Suprapubic skin (tissue), 4 donors: ENCODE data around the gene MPEG1. TPM values are rescaled to one million over a fixed set of nuclear protein-coding genes. Genes with fewer than 3 reads are reported as not detected.

Experiments used
- DNase-seq, 2 donors: peaks; one replicate each; pipeline ENCODE4 v3.0.0-alpha.2; 2019; ENCODE audit warnings: low spot score in 2 of 2
- H3K27ac ChIP-seq: fragments of 200-600 bp; sonication (generic); one replicate; pipeline ENCODE4 v1.5.1; 2019
- H3K27me3 ChIP-seq: fragments of 200-600 bp; sonication (generic); one replicate; pipeline ENCODE4 v1.5.1; 2019
- H3K36me3 ChIP-seq: fragments of 200-600 bp; sonication (generic); one replicate; pipeline ENCODE4 v1.5.1; 2019
- H3K4me1 ChIP-seq: fragments of 200-600 bp; sonication (generic); one replicate; pipeline ENCODE4 v1.5.1; 2019
- H3K4me3 ChIP-seq: fragments of 200-600 bp; sonication (generic); one replicate; pipeline ENCODE4 v1.5.1; 2019; ENCODE audit warnings: mild to moderate bottlenecking
- H3K9me3 ChIP-seq: fragments of 200-600 bp; sonication (generic); one replicate; pipeline ENCODE4 v1.5.1; 2019
- EP300 ChIP-seq: sonication (generic); formaldehyde crosslinking; IDR thresholded peaks from one replicate; pipeline ENCODE4 v1.6.1; 2017; ENCODE audit warnings: antibody characterized with exemption
- POLR2A ChIP-seq, 2 donors: fragments of 450-650 bp; IDR thresholded peaks; one replicate each; pipeline ENCODE4 v1.6.1; 2017; ENCODE audit warnings: antibody characterized with exemption in 2 of 2, mild to moderate bottlenecking in 2 of 2, moderate library complexity in 2 of 2
- POLR2AphosphoS5 ChIP-seq, 3 donors: sonication (generic); formaldehyde crosslinking; IDR thresholded peaks; one replicate each; pipeline ENCODE4 v1.6.1; 2017; ENCODE audit warnings: antibody characterized with exemption in 3 of 3
- WGBS: methylation state at CpG from one replicate; pipeline ENCODE4 v1.1.5; 2018; 5-methylcytosine and 5-hydroxymethylcytosine counted together
- total RNA-seq, 4 donors: library from RNA; depleted of rRNA; stranded (reverse); fragments of >200 nt; gene quantifications; one replicate each; pipeline ENCODE4 v1.1.0, GENCODE V29; 2016
- TF ChIP-seq, protein P1 (sequence below), 2 donors: fragments of 200-600 bp in 1 of 2; fragments of 450-650 bp in 1 of 2; sonication (generic) in 1 of 2; IDR thresholded peaks; one replicate each; pipeline ENCODE4 v1.5.1; 2016 to 2019; ENCODE audit warnings: antibody characterized with exemption in 2 of 2, mild to moderate bottlenecking in 1 of 2, moderate library complexity in 1 of 2

Gene MPEG1
- total RNA-seq, 4 donors from 2014 or later = 2.3 to 4.5 (median 2.9) TPM

DNA sequence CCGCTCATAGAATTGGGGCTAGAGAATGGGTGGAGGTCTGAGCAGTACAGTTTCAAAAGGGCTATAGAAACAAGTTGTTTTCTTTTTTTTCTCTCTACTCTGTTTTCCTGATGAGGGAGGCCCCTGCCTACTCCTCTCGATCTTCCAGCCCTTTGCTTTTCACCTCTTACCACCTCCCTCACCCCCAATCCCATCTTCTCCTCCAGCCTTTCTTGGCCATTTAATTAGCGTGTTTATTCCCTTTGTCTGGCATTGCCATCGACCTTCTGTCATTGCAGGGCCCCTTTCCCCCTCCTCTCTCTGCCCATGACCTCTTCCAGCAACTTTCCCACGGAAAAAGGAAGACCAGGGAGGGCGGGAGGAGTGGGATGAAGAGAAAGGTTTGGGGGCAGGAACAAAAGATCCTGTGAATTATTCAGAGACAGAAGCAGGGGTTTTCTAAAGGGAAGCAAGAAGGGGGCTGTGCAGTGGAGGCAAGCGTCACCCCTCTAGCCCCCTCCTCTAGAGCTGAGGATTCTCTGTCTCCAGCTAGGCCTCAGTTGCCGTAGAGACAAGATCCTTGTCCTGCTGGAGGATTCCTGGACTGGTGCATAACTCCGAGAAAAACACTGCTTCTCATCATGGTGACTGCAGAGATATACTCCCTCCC is 27.9 kb downstream of the MPEG1 start:
- Histone ChIP-seq H3K9me3 (no peaks in the 10 kb centered on the region), H3K27ac (no peak overlapping the region), H3K4me3 (no peak overlapping the region), H3K4me1 (peaks cover 32% of the 10 kb centered on the region), H3K36me3 (peaks cover 7% of the 10 kb centered on the region), H3K27me3 (no peaks in the 10 kb centered on the region)
- DNase-seq = no peak
- 76% methylated on average over 9 of the region's 9 CpGs for WGBS
- no peak for TF ChIP-seq POLR2AphosphoS5 (IDR thresholded peaks at IDR 0.05)
- TF ChIP-seq, protein P1, sequence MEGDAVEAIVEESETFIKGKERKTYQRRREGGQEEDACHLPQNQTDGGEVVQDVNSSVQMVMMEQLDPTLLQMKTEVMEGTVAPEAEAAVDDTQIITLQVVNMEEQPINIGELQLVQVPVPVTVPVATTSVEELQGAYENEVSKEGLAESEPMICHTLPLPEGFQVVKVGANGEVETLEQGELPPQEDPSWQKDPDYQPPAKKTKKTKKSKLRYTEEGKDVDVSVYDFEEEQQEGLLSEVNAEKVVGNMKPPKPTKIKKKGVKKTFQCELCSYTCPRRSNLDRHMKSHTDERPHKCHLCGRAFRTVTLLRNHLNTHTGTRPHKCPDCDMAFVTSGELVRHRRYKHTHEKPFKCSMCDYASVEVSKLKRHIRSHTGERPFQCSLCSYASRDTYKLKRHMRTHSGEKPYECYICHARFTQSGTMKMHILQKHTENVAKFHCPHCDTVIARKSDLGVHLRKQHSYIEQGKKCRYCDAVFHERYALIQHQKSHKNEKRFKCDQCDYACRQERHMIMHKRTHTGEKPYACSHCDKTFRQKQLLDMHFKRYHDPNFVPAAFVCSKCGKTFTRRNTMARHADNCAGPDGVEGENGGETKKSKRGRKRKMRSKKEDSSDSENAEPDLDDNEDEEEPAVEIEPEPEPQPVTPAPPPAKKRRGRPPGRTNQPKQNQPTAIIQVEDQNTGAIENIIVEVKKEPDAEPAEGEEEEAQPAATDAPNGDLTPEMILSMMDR (IDR thresholded peaks at IDR 0.05) = no peak
- no peak for TF ChIP-seq POLR2A (IDR thresholded peaks at IDR 0.05)
- no peak for TF ChIP-seq EP300

DNA sequence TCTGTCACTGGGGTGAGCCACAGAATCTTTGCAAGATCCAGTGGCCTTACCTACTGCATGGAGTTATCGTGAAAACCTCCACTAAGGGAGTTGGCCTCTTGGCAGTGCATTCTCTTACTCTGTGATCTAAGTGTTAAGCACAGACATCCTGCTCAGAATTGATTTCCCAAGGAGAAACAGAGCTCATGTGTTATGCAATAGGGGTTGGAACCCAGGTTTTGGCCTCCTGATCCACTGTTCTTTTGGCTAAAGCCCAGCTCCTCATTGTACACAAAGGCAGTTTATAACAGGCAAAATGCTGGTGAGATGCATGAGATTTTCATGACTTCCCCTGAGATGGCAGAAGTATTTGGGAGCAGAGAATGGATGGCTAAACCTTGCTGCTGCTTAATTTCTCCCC is 29.0 kb downstream of the MPEG1 start:
- DNase-seq = no peak
- TF ChIP-seq POLR2A (IDR thresholded peaks at IDR 0.05) (no peak), EP300 (no peak), POLR2AphosphoS5 (IDR thresholded peaks at IDR 0.05) (no peak)
- TF ChIP-seq, protein P1 (IDR thresholded peaks at IDR 0.05) = no peak
- Histone ChIP-seq H3K27ac (no peak overlapping the region), H3K4me1 (peaks cover 32% of the 10 kb centered on the region), H3K9me3 (no peaks in the 10 kb centered on the region), H3K36me3 (peaks cover 7% of the 10 kb centered on the region), H3K4me3 (no peak overlapping the region), H3K27me3 (no peaks in the 10 kb centered on the region)
- WGBS = 71% methylated on average over 1 of the region's 1 CpG

DNA sequence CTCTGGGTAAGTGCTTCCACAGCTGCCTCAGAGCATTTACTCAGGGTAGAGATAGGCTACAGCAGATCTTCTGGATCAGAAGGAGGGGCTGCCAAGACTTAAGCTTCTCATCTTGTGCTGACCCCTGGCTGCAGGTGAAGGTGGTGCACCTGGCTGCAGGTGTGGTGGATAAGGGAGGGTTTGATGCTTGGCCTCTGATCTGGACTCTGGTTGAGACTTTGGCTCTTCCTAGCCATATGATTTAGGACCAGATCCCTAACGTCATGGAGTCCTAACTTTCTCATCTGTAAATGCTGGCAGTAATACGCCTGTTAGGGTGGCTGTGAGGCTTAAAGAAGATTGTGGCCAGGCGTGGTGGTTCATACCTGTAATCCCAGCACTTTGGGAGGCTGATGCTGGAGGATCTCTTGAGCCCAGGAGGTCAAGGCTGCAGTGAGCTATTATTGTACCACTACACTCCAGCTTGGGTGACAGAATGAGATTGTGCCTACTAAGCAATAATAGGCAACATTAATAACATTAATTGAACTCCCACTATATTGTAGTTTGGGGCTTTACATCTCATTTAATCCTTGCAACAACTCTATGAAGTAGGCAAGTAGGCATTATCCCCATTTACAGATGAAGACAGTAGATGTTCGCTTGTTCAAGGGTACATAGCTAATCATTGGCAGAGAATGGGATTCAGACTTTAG is 30.1 kb downstream of the MPEG1 start:
- 98% methylated on average over 4 of the region's 4 CpGs for WGBS
- DNase-seq = no peak
- no peak for TF ChIP-seq POLR2A (IDR thresholded peaks at IDR 0.05)
- TF ChIP-seq, protein P1 (IDR thresholded peaks at IDR 0.05) = peak in 1 of 2 donors; percentile 28
- H3K4me1 ChIP-seq = peaks cover 26% of the 10 kb centered on the region
- no peak overlapping the region for H3K27ac ChIP-seq
- H3K27me3 ChIP-seq = no peaks in the 10 kb centered on the region
- peaks cover 7% of the 10 kb centered on the region for H3K36me3 ChIP-seq
- H3K4me3 ChIP-seq = no peak overlapping the region
- H3K9me3 ChIP-seq = no peaks in the 10 kb centered on the region

DNA sequence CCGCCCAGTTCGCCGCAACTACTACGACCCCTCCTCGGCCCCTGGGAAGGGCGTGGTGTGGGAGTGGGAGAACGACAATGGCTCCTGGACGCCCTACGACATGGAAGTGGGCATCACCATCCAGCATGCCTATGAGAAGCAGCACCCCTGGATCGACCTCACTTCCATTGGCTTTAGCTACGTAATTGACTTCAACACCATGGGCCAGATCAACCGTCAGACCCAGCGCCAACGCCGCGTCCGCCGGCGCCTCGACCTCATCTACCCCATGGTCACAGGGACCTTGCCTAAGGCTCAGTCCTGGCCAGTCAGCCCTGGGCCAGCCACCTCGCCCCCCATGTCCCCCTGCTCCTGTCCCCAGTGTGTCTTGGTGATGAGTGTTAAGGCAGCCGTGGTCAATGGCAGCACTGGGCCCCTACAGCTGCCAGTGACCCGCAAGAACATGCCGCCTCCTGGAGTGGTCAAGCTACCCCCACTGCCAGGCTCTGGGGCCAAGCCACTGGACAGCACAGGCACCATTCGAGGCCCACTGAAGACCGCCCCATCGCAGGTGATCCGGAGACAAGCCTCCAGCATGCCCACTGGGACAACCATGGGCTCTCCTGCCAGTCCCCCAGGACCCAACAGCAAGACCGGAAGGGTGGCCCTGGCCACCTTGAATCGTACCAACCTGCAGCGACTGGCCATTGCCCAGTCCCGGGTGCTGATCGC is 30.8 kb downstream of the MPEG1 start:
- 93% methylated on average over 21 of the region's 33 CpGs for WGBS
- Histone ChIP-seq H3K4me1 (peaks cover 25% of the 10 kb centered on the region), H3K27me3 (no peaks in the 10 kb centered on the region), H3K36me3 (peaks cover 7% of the 10 kb centered on the region), H3K27ac (no peak overlapping the region), H3K9me3 (no peaks in the 10 kb centered on the region), H3K4me3 (no peak overlapping the region)
- TF ChIP-seq EP300 (no peak), POLR2A (IDR thresholded peaks at IDR 0.05) (no peak), POLR2AphosphoS5 (IDR thresholded peaks at IDR 0.05) (no peak)
- TF ChIP-seq, protein P1 (IDR thresholded peaks at IDR 0.05) = no peak
- no peak for DNase-seq

DNA sequence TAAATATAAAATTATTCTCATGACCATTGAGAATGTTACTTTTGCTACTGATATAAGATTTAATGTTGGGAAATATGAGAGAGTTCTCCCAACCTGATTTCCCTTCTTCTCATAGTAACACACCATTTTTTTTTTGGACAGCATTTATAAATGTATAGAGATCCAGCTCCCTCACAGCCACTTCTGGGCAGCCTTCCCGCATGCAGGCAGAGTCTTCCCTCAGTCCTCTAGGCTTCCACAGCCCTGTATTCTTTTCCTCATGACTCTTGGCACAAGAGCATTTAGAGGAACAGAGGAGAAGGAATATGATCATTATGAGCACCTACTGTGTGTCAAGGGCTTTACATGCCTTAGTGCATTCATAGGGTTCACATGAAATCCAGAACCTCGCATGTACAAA is 31.8 kb downstream of the MPEG1 start:
- Histone ChIP-seq H3K4me3 (no peak overlapping the region), H3K27me3 (no peaks in the 10 kb centered on the region), H3K9me3 (no peaks in the 10 kb centered on the region), H3K36me3 (peaks cover 7% of the 10 kb centered on the region), H3K27ac (no peak overlapping the region), H3K4me1 (peaks cover 15% of the 10 kb centered on the region)
- DNase-seq = no peak
- WGBS = 90% methylated on average over 2 of the region's 2 CpGs
- no peak for TF ChIP-seq POLR2AphosphoS5 (IDR thresholded peaks at IDR 0.05)
- TF ChIP-seq POLR2A (IDR thresholded peaks at IDR 0.05) = no peak
- TF ChIP-seq EP300 = no peak
- TF ChIP-seq, protein P1 (IDR thresholded peaks at IDR 0.05) = no peak
